DMS53 treated with DMSO at 0.1 percent for 48 hours (cell line): ENCODE results near the gene ATRIP.
A peak's percentile ranks its signal among the peaks of the same experiment; 100 is the strongest.

Source experiments
- DNase-seq: peaks from one replicate; lab custom pipeline; 2025; ENCODE audit not compliant: unreplicated experiment; lab: John Stamatoyannopoulos, UW

Gene ATRIP

GRCh38 chr3:48501196-48501595 is 54.7 kb downstream of the ATRIP start:
- DNase-seq, result no peak

- no peak for DNase-seq
These were observed 55.6 kb downstream of the ATRIP start for GRCh38 chr3:48502121-48502520.

- DNase-seq, result no peak
These were observed 56.2 kb downstream of the ATRIP start for GRCh38 chr3:48502728-48503168.

GRCh38 chr3:48503401-48504050 is 57.0 kb downstream of the ATRIP start:
- no peak for DNase-seq

GRCh38 chr3:48504051-48504946 is 57.8 kb downstream of the ATRIP start, which contains the start of gene SHISA5:
Gene SHISA5 (minus strand): TSS chr3:48504174. CDS start chr3:48504094, 80 bp downstream.
- DNase-seq, result no peak

- DNase-seq, result no peak
These were observed 58.6 kb downstream of the ATRIP start for GRCh38 chr3:48505146-48505545.

GRCh38 chr3:48505968-48506504 is 59.5 kb downstream of the ATRIP start:
- DNase-seq, result no peak

- peak; percentile 32 for DNase-seq
These were observed 60.9 kb downstream of the ATRIP start for GRCh38 chr3:48507256-48508061.

GRCh38 chr3:48511551-48511950 is 65.0 kb downstream of the ATRIP start:
- no peak for DNase-seq

GRCh38 chr3:48514431-48515227 is 68.1 kb downstream of the ATRIP start:
- no peak for DNase-seq
